Activated naive CD8-positive, alpha-beta T cell treated with anti-CD3 and anti-CD28 coated beads, Interleukin-2, amount 10 ng/mL, durations not matched to agents 7 days and 5 days (primary cell): Measurements from ENCODE around the gene ZNF644. TPM values are rescaled to one million over a fixed set of nuclear protein-coding genes. Genes with fewer than 3 reads are reported as not detected.

Experiments used
- ATAC-seq: fragments of 150-1000 bp; cut with Tn5 transposase; one replicate; pipeline ENCODE4 v1.10.0; 2021; ENCODE audit warnings: low read depth, moderate library complexity
- POLR2A ChIA-PET: fragments of 350-600 bp; sonication (Branson Sonifier 250); formaldehyde crosslinking; loops from one replicate; lab custom pipeline; 2021; ENCODE audit warnings: antibody characterized with exemption; lab: Charles Lee
- DNase-seq: peaks from one replicate; pipeline ENCODE4 v3.0.0; 2021
- H3K27ac Mint-ChIP-seq: one replicate; pipeline ENCODE4 v1.8.0; 2022; ENCODE audit warnings: mild to moderate bottlenecking, mixed read lengths
- H3K27me3 Mint-ChIP-seq: one replicate; pipeline ENCODE4 v1.8.0; 2022; ENCODE audit warnings: mild to moderate bottlenecking, moderate library complexity, mixed read lengths
- H3K36me3 Mint-ChIP-seq: one replicate; pipeline ENCODE4 v1.8.0; 2021; ENCODE audit warnings: mild to moderate bottlenecking, mixed read lengths
- H3K4me1 Mint-ChIP-seq: one replicate; pipeline ENCODE4 v1.8.0; 2021; ENCODE audit warnings: mixed read lengths
- H3K4me3 Mint-ChIP-seq: one replicate; pipeline ENCODE4 v1.8.0; 2022; ENCODE audit warnings: mild to moderate bottlenecking, moderate library complexity, mixed read lengths
- H3K9me3 Mint-ChIP-seq: one replicate; pipeline ENCODE4 v1.8.0; 2021; ENCODE audit warnings: mixed read lengths
- total RNA-seq, 2 experiments: library from RNA; stranded (reverse); gene quantifications; one replicate each; pipeline ENCODE4 v1.2.3, GENCODE V29; 2021

The ZNF644 gene
- total RNA-seq, 2 experiments from 2014 or later = 53.1 to 55.5 TPM

- Mint-ChIP-seq H3K9me3 (peaks cover 27% of the 10 kb centered on the region), H3K36me3 (no peaks in the 10 kb centered on the region), H3K27me3 (peaks cover 3% of the 10 kb centered on the region), H3K4me1 (no peaks in the 10 kb centered on the region), H3K4me3 (no peak overlapping the region), H3K27ac (no peak overlapping the region)
- POLR2A ChIA-PET = no interaction called here
- ATAC-seq (no peak), DNase-seq (no peak)
Observed at GRCh38 chr1:90882221-90882620, 139.6 kb downstream of the ZNF644 start.

- H3K27ac Mint-ChIP-seq = no peak overlapping the region
- no peaks in the 10 kb centered on the region for H3K4me1 Mint-ChIP-seq
- H3K27me3 Mint-ChIP-seq = peaks cover 2% of the 10 kb centered on the region
- POLR2A ChIA-PET = no interaction called here
- H3K9me3 Mint-ChIP-seq = peaks cover 23% of the 10 kb centered on the region
- DNase-seq (no peak), ATAC-seq (no peak)
- H3K36me3 Mint-ChIP-seq = no peaks in the 10 kb centered on the region
- no peak overlapping the region for H3K4me3 Mint-ChIP-seq
Observed at GRCh38 chr1:90881034-90881433, 140.8 kb downstream of the ZNF644 start.

- Mint-ChIP-seq H3K4me1 (no peaks in the 10 kb centered on the region), H3K27me3 (no peaks in the 10 kb centered on the region), H3K4me3 (no peak overlapping the region), H3K27ac (no peak overlapping the region), H3K9me3 (peaks cover 22% of the 10 kb centered on the region), H3K36me3 (no peaks in the 10 kb centered on the region)
- ATAC-seq (no peak), DNase-seq (no peak)
- POLR2A ChIA-PET = no interaction called here
Observed at GRCh38 chr1:90879281-90879680, 142.6 kb downstream of the ZNF644 start.

GRCh38 chr1:90876101-90876500 is 145.7 kb downstream of the ZNF644 start:
- H3K27ac Mint-ChIP-seq = no peak overlapping the region
- POLR2A ChIA-PET = interaction anchor here (0.7 kb wide), 1 partner anchor 120 kb away, joined by 3 read pairs; no protein-coding TSS in a partner anchor
- DNase-seq (no peak), ATAC-seq (no peak)
- no peaks in the 10 kb centered on the region for H3K27me3 Mint-ChIP-seq
- H3K36me3 Mint-ChIP-seq = no peaks in the 10 kb centered on the region
- peaks cover 13% of the 10 kb centered on the region for H3K9me3 Mint-ChIP-seq
- no peaks in the 10 kb centered on the region for H3K4me1 Mint-ChIP-seq
- no peak overlapping the region for H3K4me3 Mint-ChIP-seq
